CD4-positive, alpha-beta T cell treated with Interferon alpha-2 for 1 hour (primary cell): Measurements from ENCODE around the gene PSORS1C2.
A peak's percentile ranks its signal among the peaks of the same experiment; 100 is the strongest.

Source experiments
- DNase-seq, 2 donors: peaks; one replicate each; pipeline ENCODE4 v3.0.0-alpha.2; 2020 to 2022

PSORS1C2 gene

GRCh38 chr6:31135710-31136109 lies 3.2 kb downstream of the PSORS1C2 start:
- DNase-seq = no peak

- DNase-seq = no peak
Measured at GRCh38 chr6:31132806-31133205, 6.1 kb downstream of the PSORS1C2 start.

- DNase-seq = no peak
Measured at GRCh38 chr6:31131595-31131994, 7.3 kb downstream of the PSORS1C2 start.

GRCh38 chr6:31130751-31131150 lies 8.1 kb downstream of the PSORS1C2 start:
- no peak for DNase-seq

GRCh38 chr6:31129130-31129529 lies 9.7 kb downstream of the PSORS1C2 start:
- DNase-seq = no peak

GRCh38 chr6:31128093-31128676 lies 10.7 kb downstream of the PSORS1C2 start:
- peak; percentile 58 to 78 for DNase-seq

- DNase-seq = no peak
Measured at GRCh38 chr6:31126396-31127175, 12.3 kb downstream of the PSORS1C2 start.

GRCh38 chr6:31125586-31126363 lies 13.1 kb downstream of the PSORS1C2 start:
- DNase-seq = no peak

- no peak for DNase-seq
Measured at GRCh38 chr6:31125162-31125561, 13.7 kb downstream of the PSORS1C2 start.

GRCh38 chr6:31122791-31123706 lies 15.8 kb downstream of the PSORS1C2 start:
- no peak for DNase-seq

- no peak for DNase-seq
Measured at GRCh38 chr6:31121131-31121790, 17.6 kb downstream of the PSORS1C2 start.

GRCh38 chr6:31120151-31120915 lies 18.5 kb downstream of the PSORS1C2 start, which contains the start of gene CDSN:
Gene CDSN (minus strand): TSS chr6:31120446. CDS start chr6:31120419, 27 bp downstream.
- no peak for DNase-seq

- DNase-seq = no peak
Measured at GRCh38 chr6:31118178-31118577, 20.7 kb downstream of the PSORS1C2 start.

GRCh38 chr6:31116661-31117385 lies 22.0 kb downstream of the PSORS1C2 start:
- DNase-seq = no peak

GRCh38 chr6:31115941-31116560 lies 22.8 kb downstream of the PSORS1C2 start:
- DNase-seq = no peak

- DNase-seq = peak in 1 of 2 donors; percentile 35
Measured at GRCh38 chr6:31114970-31115849, 23.7 kb downstream of the PSORS1C2 start.

GRCh38 chr6:31114541-31114878 lies 24.4 kb downstream of the PSORS1C2 start, which contains the start of gene PSORS1C1:
Gene PSORS1C1 (plus strand): TSS chr6:31114800. CDS start chr6:31129633, 14,833 bp downstream.
- DNase-seq = no peak

GRCh38 chr6:31113861-31114540 lies 24.9 kb downstream of the PSORS1C2 start:
- DNase-seq = no peak
